Transverse colon (tissue), 3 donors: Measurements from ENCODE around the gene LSM14B.

Experiments
- CTCF ChIP-seq, 5 experiments: fragments of 200-600 bp in 3 of 5; fragments of 450-650 bp in 2 of 5; sonication (generic) in 3 of 5; IDR thresholded peaks; 1 replicate in 2 of 5; 2 replicates in 3 of 5; pipeline ENCODE4 v1.5.1; 2016 to 2017; ENCODE audit warnings: antibody characterized with exemption in 5 of 5, inconsistent platforms in 3 of 5, mild to moderate bottlenecking in 2 of 5, moderate library complexity in 1 of 5
- POLR2A ChIP-seq: fragments of 450-650 bp; IDR thresholded peaks from one replicate; pipeline ENCODE4 v1.6.1; 2016; ENCODE audit warnings: antibody characterized with exemption, mild to moderate bottlenecking, moderate library complexity

GRCh38 chr20:62083312-62083711, 39.0 kb upstream of the LSM14B start:
- TF ChIP-seq CTCF (IDR thresholded peaks at IDR 0.05) (no peak), POLR2A (no peak)
